HCT116 (cell line): ENCODE data around the gene SEC24D. TPM values are rescaled to one million over a fixed set of nuclear protein-coding genes. Genes with fewer than 3 reads are reported as not detected.

Source experiments
- ATAC-seq: fragments of 200-7000 bp; cut with Tn5 transposase; 2 replicates; pipeline ENCODE4 v1.9.1; 2020; ENCODE audit warnings: mild to moderate bottlenecking, moderate library complexity
- BruUV-seq: library from RNA; stranded (reverse); fragments of 400-500 nt; replicated peaks from 2 replicates; lab custom pipeline; 2021; lab: Mats Ljungman, UMichigan
- CTCF ChIA-PET: fragments of 300-600 bp; sonication (Branson Sonifier 250); formaldehyde crosslinking; loops from one replicate; lab custom pipeline; 2021; ENCODE audit warnings: antibody characterized with exemption; lab: Charles Lee
- POLR2A ChIA-PET: fragments of 300-600, 350-600 bp; sonication (Branson Sonifier 250); formaldehyde crosslinking; loops from one replicate; lab custom pipeline; 2021; ENCODE audit warnings: antibody characterized with exemption; lab: Charles Lee
- RAD21 ChIA-PET, 2 experiments: fragments of 300-600 bp; sonication (Branson Sonifier 250); formaldehyde crosslinking; loops; one replicate each; lab custom pipeline; 2023; ENCODE audit warnings: low total read pairs in 2 of 2; ENCODE audit not compliant: uncharacterized antibody in 2 of 2, unreplicated experiment in 2 of 2, low non-redundant PET in 1 of 2; lab: Charles Lee
- DNase-seq: peaks from one replicate; pipeline ENCODE4 v3.0.0-alpha.2; 2010; ENCODE audit warnings: low read depth, low spot score
- H2AFZ ChIP-seq: fragments of 200-600 bp; shearing (Covaris generic), sonication (generic); 2 replicates; pipeline ENCODE4 v1.6.1; 2017; ENCODE audit warnings: low read depth, mixed run types, mixed read lengths, antibody characterized with exemption, low read length; ENCODE audit not compliant: poor library complexity, severe bottlenecking
- H3K27ac ChIP-seq: 2 replicates; pipeline ENCODE4 v1.5.1; 2012; ENCODE audit warnings: low read depth, low read length
- H3K27me3 ChIP-seq: fragments of 200-600 bp; sonication (generic); 2 replicates; pipeline ENCODE4 v1.6.1; 2016; ENCODE audit warnings: mixed run types, low read length, mixed read lengths; ENCODE audit not compliant: insufficient read depth
- H3K36me3 ChIP-seq, 2 experiments: fragments of 200-500 bp in 1 of 2; fragments of 200-600 bp in 1 of 2; sonication (Bioruptor generic) in 1 of 2; sonication (generic) in 1 of 2; 2 replicates each; pipeline versions ENCODE4 v1.5.1 to v1.6.1; 2014 to 2016; ENCODE audit warnings: low read length in 2 of 2, inconsistent platforms in 1 of 2, mixed read lengths in 1 of 2, mixed run types in 1 of 2; ENCODE audit not compliant: insufficient read depth in 2 of 2, control insufficient read depth in 1 of 2
- H3K4me1 ChIP-seq, 2 experiments: fragments of 200-600 bp in 1 of 2; sonication (generic) in 1 of 2; 2 replicates each; pipeline versions ENCODE4 v1.5.1 to v1.6.1; 2012 to 2017; ENCODE audit warnings: low read length in 2 of 2, inconsistent platforms in 1 of 2, mild to moderate bottlenecking in 1 of 2, mixed read lengths in 1 of 2, mixed run types in 1 of 2, moderate library complexity in 1 of 2; ENCODE audit not compliant: insufficient read depth in 2 of 2, control insufficient read depth in 1 of 2
- H3K4me2 ChIP-seq: fragments of 200-600 bp; sonication (generic); 2 replicates; pipeline ENCODE4 v1.6.1; 2017; ENCODE audit warnings: mixed run types, low read length, mixed read lengths
- H3K4me3 ChIP-seq, 2 experiments: fragments of 200-600 bp in 1 of 2; sonication (generic) in 1 of 2; replicated peaks in 1 of 2; 2 replicates each; pipeline ENCODE4 v1.5.1; 2011 to 2016; ENCODE audit warnings: low read length in 2 of 2, control low read depth in 1 of 2, low read depth in 1 of 2, mild to moderate bottlenecking in 1 of 2, mixed read lengths in 1 of 2, mixed run types in 1 of 2
- H3K79me2 ChIP-seq: fragments of 200-600 bp; sonication (generic); 2 replicates; pipeline ENCODE4 v1.6.1; 2017; ENCODE audit warnings: mild to moderate bottlenecking, mixed run types, low read length, moderate library complexity, mixed read lengths; ENCODE audit not compliant: insufficient read depth
- H3K9ac ChIP-seq: fragments of 200-600 bp; sonication (generic); 2 replicates; pipeline ENCODE4 v1.6.1; 2016; ENCODE audit warnings: low read length, mixed read lengths
- H3K9me2 ChIP-seq: fragments of 200-600 bp; sonication (generic), shearing (Covaris generic); 2 replicates; pipeline ENCODE4 v1.6.1; 2017; ENCODE audit warnings: mixed run types, mild to moderate bottlenecking, moderate library complexity; ENCODE audit not compliant: insufficient read depth
- H3K9me3 ChIP-seq, 2 experiments: fragments of 200-500 bp in 1 of 2; fragments of 200-600 bp in 1 of 2; sonication (Bioruptor generic) in 1 of 2; sonication (generic) in 1 of 2; 2 replicates each; pipeline ENCODE4 v1.6.1; 2014 to 2017; ENCODE audit warnings: low read length in 2 of 2, mixed read lengths in 2 of 2, inconsistent platforms in 1 of 2, low read depth in 1 of 2, mild to moderate bottlenecking in 1 of 2, mixed run types in 1 of 2, moderate library complexity in 1 of 2; ENCODE audit not compliant: control insufficient read depth in 1 of 2, insufficient read depth in 1 of 2
- H4K20me1 ChIP-seq: fragments of 200-600 bp; sonication (generic), shearing (Covaris generic); 2 replicates; pipeline ENCODE4 v1.6.1; 2017; ENCODE audit warnings: mixed run types, mild to moderate bottlenecking, moderate library complexity; ENCODE audit not compliant: insufficient read depth
- CBX3 ChIP-seq: IDR thresholded peaks from 2 replicates; pipeline ENCODE4 v1.6.1; 2012; ENCODE audit warnings: low read depth
- EGR1 ChIP-seq: IDR thresholded peaks from 2 replicates; pipeline ENCODE4 v1.6.1; 2012; ENCODE audit warnings: low read depth
- EZH2 ChIP-seq: fragments of 200-600 bp; sonication (generic); IDR thresholded peaks from 2 replicates; pipeline ENCODE4 v1.6.1; 2017; ENCODE audit warnings: antibody characterized with exemption, mixed run types
- FOSL1 ChIP-seq: IDR thresholded peaks from 2 replicates; pipeline ENCODE4 v1.6.1; 2012; ENCODE audit warnings: low read depth
- JUND ChIP-seq: IDR thresholded peaks from 2 replicates; pipeline ENCODE4 v1.6.1; 2012
- POLR2A ChIP-seq: IDR thresholded peaks from 2 replicates; pipeline ENCODE4 v1.7.0; 2011; ENCODE audit warnings: borderline replicate concordance; ENCODE audit not compliant: insufficient read depth, insufficient read length; ENCODE audit errors: extremely low read depth
- POLR2AphosphoS5 ChIP-seq: IDR thresholded peaks from 2 replicates; pipeline ENCODE4 v1.6.1; 2011; ENCODE audit warnings: mild to moderate bottlenecking, low read depth, low read length, moderate library complexity
- RAD21 ChIP-seq: IDR thresholded peaks from 2 replicates; pipeline ENCODE4 v1.6.1; 2012; ENCODE audit warnings: low read depth, mild to moderate bottlenecking
- SIN3A ChIP-seq: IDR thresholded peaks from 2 replicates; pipeline ENCODE4 v1.6.1; 2012; ENCODE audit warnings: low read depth
- SP1 ChIP-seq: IDR thresholded peaks from 2 replicates; pipeline ENCODE4 v1.6.1; 2012; ENCODE audit warnings: low read depth
- SRF ChIP-seq: IDR thresholded peaks from 2 replicates; pipeline ENCODE4 v1.6.1; 2012; ENCODE audit warnings: low read depth
- TCF7L2 ChIP-seq: IDR thresholded peaks from 2 replicates; pipeline ENCODE4 v1.7.0; 2011; ENCODE audit warnings: borderline replicate concordance, inconsistent platforms; ENCODE audit not compliant: insufficient read depth, insufficient read length; ENCODE audit errors: extremely low read depth
- YY1 ChIP-seq: IDR thresholded peaks from 2 replicates; pipeline ENCODE4 v1.6.1; 2011; ENCODE audit warnings: low read length, low read depth, moderate library complexity, mild to moderate bottlenecking; ENCODE audit not compliant: insufficient replicate concordance; ENCODE audit errors: extremely low read depth
- ZNF274 ChIP-seq: fragments of 200-500 bp; sonication (Bioruptor generic); IDR thresholded peaks from 2 replicates; pipeline ENCODE4 v1.6.1; 2014; ENCODE audit warnings: mild to moderate bottlenecking, low read depth, low read length, inconsistent platforms
- intact Hi-C: fragments of 100-400 bp; cut with micrococcal nuclease; formaldehyde crosslinking; loops from 2 replicates; pipeline ENCODE4 v1.10.0; 2022
- total RNA-seq: library from RNA; stranded (reverse); gene quantifications from one replicate; pipeline ENCODE4 v1.2.1, GENCODE V29; 2021; ENCODE audit not compliant: unreplicated experiment
- TF ChIP-seq, protein P1 (sequence below): IDR thresholded peaks from 2 replicates; pipeline ENCODE4 v1.6.1; 2012

The SEC24D gene
- total RNA-seq, 1 experiment from 2014 or later = 28.5 TPM

DNA sequence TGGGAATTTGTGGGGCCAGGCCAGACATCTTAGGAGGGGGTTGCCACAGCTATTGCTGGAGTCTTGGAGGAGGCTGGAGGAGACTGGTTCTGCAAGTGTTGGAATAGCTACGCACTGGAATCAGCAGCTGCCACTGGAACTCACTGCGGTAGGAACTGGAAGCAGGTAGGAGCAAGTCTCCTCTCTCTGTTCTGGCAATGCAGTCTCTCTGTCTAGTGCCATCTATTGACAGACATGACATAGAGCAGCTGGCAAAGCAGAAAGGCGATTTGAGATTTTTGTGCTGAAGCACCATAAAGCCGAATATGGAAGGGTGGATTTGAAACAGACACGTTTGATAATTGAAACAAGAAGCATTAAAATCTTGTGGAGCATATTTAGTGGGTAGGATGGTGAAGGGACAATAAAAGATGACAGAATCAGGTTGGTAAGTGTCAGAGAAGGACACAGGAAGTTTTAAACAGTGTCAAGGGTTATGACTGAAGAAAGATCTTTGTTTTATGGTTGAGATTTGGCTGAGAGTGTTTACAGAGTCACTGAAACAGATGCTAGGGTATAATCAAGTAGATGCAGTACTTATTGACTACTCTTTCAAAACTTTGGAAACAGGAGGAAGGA, 29.3 kb upstream of the SEC24D start (continued):
- TF ChIP-seq ZNF274 (no peak), YY1 (peak; percentile 75), POLR2A (no peak), JUND (no peak)

GRCh38 chr4:118858779-118859178, 22.9 kb upstream of the SEC24D start:
- POLR2A ChIA-PET = no interaction called here
- ATAC-seq = no peak
- H3K9ac ChIP-seq = no peak overlapping the region
- H3K4me3 ChIP-seq = no peak overlapping the region
- no peak overlapping the region for H2AFZ ChIP-seq
- H3K27me3 ChIP-seq = no peaks in the 10 kb centered on the region
- no peak overlapping the region for H3K4me2 ChIP-seq
- H3K36me3 ChIP-seq = no peaks in the 10 kb centered on the region
- H3K9me3 ChIP-seq = no peaks in the 10 kb centered on the region
- no TSS peak for BruUV-seq
- H3K79me2 ChIP-seq = no peaks in the 10 kb centered on the region
- CTCF ChIA-PET = no interaction called here
- no peak overlapping the region for H3K27ac ChIP-seq
- TF ChIP-seq SP1 (no peak), RAD21 (no peak), SRF (no peak), POLR2AphosphoS5 (no peak), CBX3 (no peak), FOSL1 (no peak), SIN3A (no peak), EGR1 (no peak), EZH2 (no peak), TCF7L2 (no peak), ZNF274 (no peak)
- TF ChIP-seq, protein P1, sequence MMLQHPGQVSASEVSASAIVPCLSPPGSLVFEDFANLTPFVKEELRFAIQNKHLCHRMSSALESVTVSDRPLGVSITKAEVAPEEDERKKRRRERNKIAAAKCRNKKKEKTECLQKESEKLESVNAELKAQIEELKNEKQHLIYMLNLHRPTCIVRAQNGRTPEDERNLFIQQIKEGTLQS = no peak
- TF ChIP-seq, all 23 proteins: peak for 0
- intact Hi-C loops = no loop called here
- Histone ChIP-seq H3K9me2 (no peaks in the 10 kb centered on the region), H3K4me1 (no peaks in the 10 kb centered on the region), H4K20me1 (no peaks in the 10 kb centered on the region)
- RAD21 ChIA-PET = no interaction called here
- DNase-seq = no peak
